Endothelial cell of umbilical vein (primary cell): ENCODE measurements around the gene FUT8. TPM values are rescaled to one million over a fixed set of nuclear protein-coding genes. Genes with fewer than 3 reads are reported as not detected.

ENCODE experiments used
- BruUV-seq: library from RNA; stranded (reverse); fragments of 400-500 nt; replicated peaks from 2 replicates; lab custom pipeline; 2021; lab: Mats Ljungman, UMichigan
- CTCF ChIA-PET: fragments of 300-600, 350-600 bp; sonication (Branson Sonifier 250); formaldehyde crosslinking; loops from one replicate; lab custom pipeline; 2021; ENCODE audit warnings: antibody characterized with exemption, inconsistent platforms; lab: Charles Lee
- POLR2A ChIA-PET: fragments of 300-600, 350-600 bp; sonication (Branson Sonifier 250); formaldehyde crosslinking; loops from one replicate; lab custom pipeline; 2021; ENCODE audit warnings: antibody characterized with exemption, inconsistent platforms; lab: Charles Lee
- DNase-seq: peaks from one replicate; pipeline ENCODE4 v3.0.0-alpha.2; 2011; ENCODE audit warnings: low read depth, low spot score
- FAIRE-seq: peaks from 2 replicates; lab custom pipeline; 2011; peaks lifted over from hg19 to GRCh38; lab: Jason Lieb, UNC
- H2AFZ ChIP-seq: 2 replicates; pipeline ENCODE4 v1.6.0; 2012; ENCODE audit warnings: low read depth, low read length, control low read depth, inconsistent platforms
- H3K27ac ChIP-seq: 2 replicates; pipeline ENCODE4 v1.5.1; 2011; ENCODE audit warnings: low read depth, mild to moderate bottlenecking, control low read depth, low read length, moderate library complexity; ENCODE audit not compliant: insufficient read depth
- H3K27me3 ChIP-seq, 2 experiments: 2 replicates each; pipeline versions ENCODE4 v1.6.0 to v1.6.1; 2011; ENCODE audit warnings: low read length in 2 of 2, mixed read lengths in 1 of 2; ENCODE audit not compliant: control insufficient read depth in 2 of 2, insufficient read depth in 2 of 2
- H3K36me3 ChIP-seq, 2 experiments: 2 replicates in 1 of 2; 3 replicates in 1 of 2; pipeline ENCODE4 v1.5.1; 2011; ENCODE audit warnings: low read length in 2 of 2, mild to moderate bottlenecking in 1 of 2, moderate library complexity in 1 of 2; ENCODE audit not compliant: control insufficient read depth in 2 of 2, insufficient read depth in 2 of 2; ENCODE audit errors: extremely low read depth in 1 of 2
- H3K4me1 ChIP-seq: 3 replicates; pipeline ENCODE4 v1.5.1; 2011; ENCODE audit warnings: mild to moderate bottlenecking, low read length; ENCODE audit not compliant: control insufficient read depth, insufficient read depth; ENCODE audit errors: extremely low read depth
- H3K4me2 ChIP-seq: 2 replicates; pipeline ENCODE4 v1.6.1; 2011; ENCODE audit warnings: low read length, control low read depth, mixed read lengths; ENCODE audit not compliant: insufficient read depth
- H3K4me3 ChIP-seq, 3 experiments: fragments of 200-600 bp in 1 of 3; sonication (generic), shearing (Covaris generic) in 1 of 3; replicated peaks in 1 of 3; 2 replicates each; pipeline ENCODE4 v1.5.1; 2011 to 2016; ENCODE audit warnings: control low read depth in 3 of 3, low read length in 3 of 3, mild to moderate bottlenecking in 2 of 3, inconsistent platforms in 1 of 3, low read depth in 1 of 3, moderate library complexity in 1 of 3; ENCODE audit not compliant: insufficient read depth in 1 of 3
- H3K79me2 ChIP-seq: 2 replicates; pipeline ENCODE4 v1.6.0; 2012; ENCODE audit warnings: low read length, inconsistent platforms; ENCODE audit not compliant: control insufficient read depth, insufficient read depth
- H3K9ac ChIP-seq: replicated peaks from 2 replicates; pipeline ENCODE3; 2011; ENCODE audit warnings: low read length, control low read depth; ENCODE audit not compliant: insufficient read depth; ENCODE audit errors: extremely low read depth
- H3K9me1 ChIP-seq: replicated peaks from 3 replicates; pipeline ENCODE4 v1.6.0; 2011; ENCODE audit warnings: mild to moderate bottlenecking, low read length; ENCODE audit not compliant: control insufficient read depth, insufficient read depth; ENCODE audit errors: extremely low read depth
- H3K9me3 ChIP-seq: replicated peaks from 2 replicates; pipeline ENCODE4 v1.5.1; 2012; ENCODE audit warnings: low read length, inconsistent platforms; ENCODE audit not compliant: control insufficient read depth, insufficient read depth
- H4K20me1 ChIP-seq: replicated peaks from 2 replicates; pipeline ENCODE3; 2011; ENCODE audit warnings: mild to moderate bottlenecking, low read length; ENCODE audit not compliant: control insufficient read depth, insufficient read depth; ENCODE audit errors: extremely low read depth
- CTCF ChIP-seq, 2 donors: IDR thresholded peaks; 1 replicate in 1 of 2; 2 replicates in 1 of 2; pipeline ENCODE4 v1.5.1; 2011; ENCODE audit warnings: low read length in 2 of 2, mild to moderate bottlenecking in 2 of 2, moderate library complexity in 2 of 2, control low read depth in 1 of 2, inconsistent platforms in 1 of 2, low read depth in 1 of 2; ENCODE audit not compliant: insufficient read depth in 1 of 2; ENCODE audit errors: extremely low read depth in 1 of 2
- EZH2 ChIP-seq: IDR thresholded peaks from 2 replicates; pipeline ENCODE4 v1.6.1; 2012; ENCODE audit warnings: borderline replicate concordance, low read depth, mild to moderate bottlenecking, moderate library complexity, low read length, inconsistent platforms; ENCODE audit not compliant: severe bottlenecking
- FOS ChIP-seq: IDR thresholded peaks from 2 replicates; pipeline ENCODE4 v1.6.1; 2011; ENCODE audit warnings: mild to moderate bottlenecking, low read length, moderate library complexity, borderline replicate concordance; ENCODE audit not compliant: insufficient read depth
- JUN ChIP-seq: IDR thresholded peaks from 2 replicates; pipeline ENCODE4 v1.6.1; 2011; ENCODE audit warnings: borderline replicate concordance, low read depth; ENCODE audit not compliant: insufficient read length, insufficient read depth
- MAX ChIP-seq: IDR thresholded peaks from 2 replicates; pipeline ENCODE4 v1.6.1; 2011; ENCODE audit not compliant: insufficient read depth, insufficient read length
- MYC ChIP-seq: IDR thresholded peaks from one replicate; pipeline ENCODE4 v1.6.1; 2011; ENCODE audit warnings: mild to moderate bottlenecking, low read depth, low read length
- POLR2AphosphoS5 ChIP-seq: IDR thresholded peaks from 2 replicates; pipeline ENCODE4 v1.6.1; 2012; ENCODE audit warnings: low read depth, mild to moderate bottlenecking, control low read depth, low read length, moderate library complexity; ENCODE audit not compliant: insufficient read depth
- dilution Hi-C: fragments of 300-500 bp; cut with MboI; formaldehyde crosslinking; loops from one replicate; pipeline ENCODE4 v1.15.0; 2019; ENCODE audit warnings: low sequenced_read_pairs; ENCODE audit not compliant: extremely low pct_ligation_motif_present
- intact Hi-C: fragments of 100-400 bp; cut with micrococcal nuclease; formaldehyde crosslinking; loops from one replicate; pipeline ENCODE4 v1.10.0; 2022
- polyA plus RNA-seq, 4 experiments: library from polyadenylated mRNA; depleted of rRNA in 3 of 4; stranded (reverse) in 3 of 4; unstranded in 1 of 4; fragments of >200 nt; gene quantifications; 2 replicates each; pipeline versions ENCODE4 v1.2.1 to v1.2.3, GENCODE V29; 2011 to 2012; ENCODE audit warnings: missing spikeins in 1 of 4
- total RNA-seq: library from RNA; stranded (reverse); gene quantifications from 2 replicates; pipeline ENCODE4 v1.2.3, GENCODE V29; 2021

FUT8 gene
- total and polyA plus RNA-seq, 2 donors (not counting 3 experiments of a cell fraction or from before 2014, with no cell fraction given): 16.7 to 38.8 TPM

- no peaks in the 10 kb centered on the region for H3K9me3 ChIP-seq
- H3K27me3 ChIP-seq: no peaks in the 10 kb centered on the region
- H3K4me2 ChIP-seq: no peak overlapping the region
- DNase-seq: no peak
- H4K20me1 ChIP-seq: no peaks in the 10 kb centered on the region
- BruUV-seq: no TSS peak
- H3K36me3 ChIP-seq: no peaks in the 10 kb centered on the region
- dilution Hi-C loops (no loop called here), intact Hi-C loops (no loop called here)
- ChIA-PET CTCF (no interaction called here), POLR2A (no interaction called here)
- no peak overlapping the region for H2AFZ ChIP-seq
- no peak for FAIRE-seq
- H3K4me1 ChIP-seq: no peaks in the 10 kb centered on the region
- H3K79me2 ChIP-seq: peaks cover 7% of the 10 kb centered on the region
- TF ChIP-seq MAX (no peak), CTCF (IDR thresholded peaks at IDR 0.05; ENCODE audit: extremely low read depth in 1 of 2, insufficient read depth in 1 of 2, low read depth in 1 of 2, low read length in 2 of 2) (no peak), EZH2 (no peak), JUN (no peak), FOS (no peak), POLR2AphosphoS5 (no peak), MYC (no peak)
- H3K9me1 ChIP-seq: no peaks in the 10 kb centered on the region
- no peak overlapping the region for H3K4me3 ChIP-seq
- no peak overlapping the region for H3K9ac ChIP-seq
- no peak overlapping the region for H3K27ac ChIP-seq
Observed at GRCh38 chr14:65470404-65470880, 57.9 kb downstream of the FUT8 start.
